ENCODE measurements around the gene NADK.
A peak's percentile ranks its signal among the peaks of the same experiment; 100 is the strongest.

Gene NADK, protein sequence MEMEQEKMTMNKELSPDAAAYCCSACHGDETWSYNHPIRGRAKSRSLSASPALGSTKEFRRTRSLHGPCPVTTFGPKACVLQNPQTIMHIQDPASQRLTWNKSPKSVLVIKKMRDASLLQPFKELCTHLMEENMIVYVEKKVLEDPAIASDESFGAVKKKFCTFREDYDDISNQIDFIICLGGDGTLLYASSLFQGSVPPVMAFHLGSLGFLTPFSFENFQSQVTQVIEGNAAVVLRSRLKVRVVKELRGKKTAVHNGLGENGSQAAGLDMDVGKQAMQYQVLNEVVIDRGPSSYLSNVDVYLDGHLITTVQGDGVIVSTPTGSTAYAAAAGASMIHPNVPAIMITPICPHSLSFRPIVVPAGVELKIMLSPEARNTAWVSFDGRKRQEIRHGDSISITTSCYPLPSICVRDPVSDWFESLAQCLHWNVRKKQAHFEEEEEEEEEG

DNA sequence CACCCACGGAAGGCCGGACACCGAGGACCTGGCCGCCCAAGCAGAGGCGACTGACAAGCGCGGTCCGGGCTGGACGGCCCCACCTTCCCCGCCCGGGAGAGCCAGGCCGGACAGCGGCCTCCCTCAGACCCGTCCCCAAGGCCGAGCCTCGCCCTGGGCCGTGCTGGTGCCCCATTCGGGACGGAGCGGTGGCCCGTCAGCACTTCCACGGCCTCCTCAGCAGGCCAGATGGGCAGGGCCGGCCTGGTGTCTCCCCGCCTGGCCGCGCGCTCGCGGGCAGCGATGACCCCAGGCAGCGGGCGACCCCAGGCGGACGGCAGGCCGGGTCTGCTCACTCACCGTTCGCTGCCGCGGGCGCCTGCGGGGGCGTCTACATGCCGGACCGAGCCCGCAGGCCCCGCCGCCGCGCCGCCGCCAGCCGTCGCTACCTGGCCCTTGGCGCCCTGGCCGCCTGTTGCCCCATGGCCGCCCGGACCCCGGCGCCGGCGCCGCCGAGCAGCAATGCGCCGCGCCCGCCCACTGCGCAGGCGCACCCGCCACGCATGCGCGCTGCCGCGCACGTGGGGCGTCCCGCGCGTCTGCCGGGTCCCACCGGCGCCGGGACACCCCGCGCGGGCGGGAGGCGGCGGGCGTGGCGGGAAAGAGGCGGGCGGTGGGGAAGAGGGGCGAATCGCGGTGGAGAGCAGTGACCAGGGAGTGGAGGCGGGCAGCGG is at the start of gene NADK:
Gene NADK (minus strand): TSS at position 521 of the 713 bp plus-strand sequence. CDS start 13,064 bp downstream, outside the sequence.
- H3K9ac ChIP-seq (ENCODE audit: low read depth, low read length): peak within 1 kb of the TSS; percentile 87
- peaks cover 42% of the 10 kb centered on the region for H3K4me1 ChIP-seq (ENCODE audit: insufficient read depth, low read length)

DNA sequence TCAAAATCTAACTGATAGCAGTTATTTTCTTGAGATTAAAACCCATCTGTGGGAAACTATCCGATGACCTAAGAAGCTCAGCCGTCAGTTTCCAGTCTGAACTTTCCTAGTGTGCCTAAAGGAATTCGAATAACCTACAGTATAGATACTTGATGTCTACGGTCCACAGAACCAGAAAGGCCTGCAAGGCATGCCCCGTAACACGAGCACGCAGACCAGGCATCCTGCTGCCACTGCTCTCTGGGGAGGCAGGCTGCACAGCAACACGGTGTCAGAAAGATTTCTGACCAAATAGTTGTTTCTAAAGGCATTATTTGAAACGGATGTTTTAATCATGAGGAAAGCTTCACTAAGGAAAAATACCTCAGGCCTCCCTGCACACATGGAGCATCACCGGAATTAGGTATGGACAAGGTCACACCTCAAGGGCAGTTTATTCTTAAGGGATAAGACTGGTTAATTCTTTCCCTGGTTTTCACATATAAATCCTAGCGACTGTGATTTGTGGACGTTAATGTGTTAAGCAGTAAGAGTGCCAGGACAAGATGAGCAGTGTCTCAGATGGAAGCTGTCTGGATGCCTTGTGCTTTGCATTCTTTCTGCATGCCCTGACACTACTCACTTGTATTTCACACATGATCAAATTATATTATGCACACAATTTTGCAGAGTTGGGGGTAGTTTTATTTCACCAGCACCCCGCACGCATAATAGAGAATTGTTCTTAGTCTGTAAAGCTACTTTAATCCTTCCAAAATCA is 49.0 kb upstream of the NADK start:
- Histone ChIP-seq H3K36me3 (ENCODE audit: insufficient read depth, low read length) (peaks cover 12% of the 10 kb centered on the region), H3K9me3 (ENCODE audit: control insufficient read depth, insufficient read depth, low read length) (no peaks in the 10 kb centered on the region), H3K9ac (ENCODE audit: low read depth, low read length) (no peak overlapping the region), H3K4me1 (ENCODE audit: insufficient read depth, low read length) (peaks cover 11% of the 10 kb centered on the region)

More for the DNA sequence above, at the start of gene NADK:
- H3K9me3 ChIP-seq (ENCODE audit: control insufficient read depth, insufficient read depth, low read length): no peaks in the 10 kb centered on the region
- no peaks in the 10 kb centered on the region for H3K36me3 ChIP-seq (ENCODE audit: insufficient read depth, low read length)

GRCh38 chr1:1826356-1827088 is 48.3 kb upstream of the NADK start:
- no peaks in the 10 kb centered on the region for H3K9me3 ChIP-seq (ENCODE audit: control insufficient read depth, insufficient read depth, low read length)
- H3K4me1 ChIP-seq (ENCODE audit: insufficient read depth, low read length): peaks cover 11% of the 10 kb centered on the region
- no peak overlapping the region for H3K9ac ChIP-seq (ENCODE audit: low read depth, low read length)
- H3K36me3 ChIP-seq (ENCODE audit: insufficient read depth, low read length): peaks cover 12% of the 10 kb centered on the region

- H3K36me3 ChIP-seq (ENCODE audit: insufficient read depth, low read length): peaks cover 15% of the 10 kb centered on the region
- peaks cover 11% of the 10 kb centered on the region for H3K4me1 ChIP-seq (ENCODE audit: insufficient read depth, low read length)
- no peak overlapping the region for H3K9ac ChIP-seq (ENCODE audit: low read depth, low read length)
- H3K9me3 ChIP-seq (ENCODE audit: control insufficient read depth, insufficient read depth, low read length): no peaks in the 10 kb centered on the region
Observed at GRCh38 chr1:1825217-1825616, 46.9 kb upstream of the NADK start.

DNA sequence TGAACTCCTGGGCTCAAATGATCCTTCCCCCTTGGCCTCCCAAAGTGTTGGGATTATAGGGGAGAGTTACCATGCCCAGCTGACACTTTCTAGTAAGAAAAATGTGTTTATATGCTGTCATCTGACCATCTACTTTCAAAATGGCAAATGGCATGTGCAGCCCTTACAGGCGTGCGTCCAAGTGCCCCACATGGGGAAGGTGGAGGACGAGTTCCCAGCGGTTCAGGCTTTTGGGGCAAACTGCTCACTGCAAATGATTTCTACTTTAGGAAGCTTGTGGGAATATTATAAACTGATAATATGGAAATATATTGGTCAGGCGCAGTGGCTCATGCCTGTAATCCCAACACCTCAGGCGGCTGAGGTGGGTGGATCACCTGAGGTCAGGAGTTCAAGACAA is 41.5 kb upstream of the NADK start:
- Histone ChIP-seq H3K9me3 (ENCODE audit: control insufficient read depth, insufficient read depth, low read length) (no peaks in the 10 kb centered on the region), H3K4me1 (ENCODE audit: insufficient read depth, low read length) (no peaks in the 10 kb centered on the region), H3K9ac (ENCODE audit: low read depth, low read length) (no peak overlapping the region), H3K36me3 (ENCODE audit: insufficient read depth, low read length) (peaks cover 39% of the 10 kb centered on the region)

- Histone ChIP-seq H3K4me1 (ENCODE audit: insufficient read depth, low read length) (no peaks in the 10 kb centered on the region), H3K9ac (ENCODE audit: low read depth, low read length) (no peak overlapping the region), H3K36me3 (ENCODE audit: insufficient read depth, low read length) (peaks cover 40% of the 10 kb centered on the region), H3K9me3 (ENCODE audit: control insufficient read depth, insufficient read depth, low read length) (no peaks in the 10 kb centered on the region; the same call in 1 of the 2 replicates)
Observed at GRCh38 chr1:1817221-1817620, 39.0 kb upstream of the NADK start.

DNA sequence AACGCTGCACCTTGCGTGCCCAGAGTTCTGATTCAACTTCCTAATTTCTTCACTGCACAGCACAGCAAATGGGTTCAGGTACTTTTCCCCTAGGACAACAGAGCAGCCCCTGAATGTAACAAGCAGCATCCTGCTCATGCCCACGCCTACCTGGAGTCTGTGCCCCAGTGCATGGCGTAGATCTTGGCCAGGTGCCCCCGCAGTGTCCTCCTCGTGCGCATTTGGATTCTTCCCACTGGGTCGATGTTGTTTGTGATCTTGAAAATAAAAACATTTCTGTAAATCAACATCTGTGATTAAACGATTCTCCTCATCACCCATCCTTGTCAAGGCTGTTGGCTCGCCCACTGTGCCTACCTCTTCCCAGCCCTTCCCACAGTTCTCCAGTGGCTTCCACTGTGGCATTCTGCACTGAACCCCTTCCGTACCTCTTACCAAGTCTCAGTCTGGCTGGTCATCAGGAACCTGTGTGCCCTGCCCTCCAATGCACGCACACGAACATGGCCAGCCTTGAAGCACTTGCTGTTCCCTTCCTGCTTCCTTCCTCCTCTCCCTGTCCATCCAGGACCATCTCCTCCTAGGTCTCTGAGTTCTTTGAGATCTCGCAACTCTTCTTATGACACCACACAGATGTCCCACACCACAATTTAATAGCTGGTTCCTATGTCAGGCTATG is 37.5 kb upstream of the NADK start:
- Histone ChIP-seq H3K36me3 (ENCODE audit: insufficient read depth, low read length) (peaks cover 37% of the 10 kb centered on the region), H3K9ac (ENCODE audit: low read depth, low read length) (no peak overlapping the region), H3K4me1 (ENCODE audit: insufficient read depth, low read length) (no peaks in the 10 kb centered on the region), H3K9me3 (ENCODE audit: control insufficient read depth, insufficient read depth, low read length) (no peaks in the 10 kb centered on the region; the same call in 1 of the 2 replicates)

GRCh38 chr1:1809489-1809888 is 31.2 kb upstream of the NADK start:
- Histone ChIP-seq H3K4me1 (ENCODE audit: insufficient read depth, low read length) (no peaks in the 10 kb centered on the region), H3K36me3 (ENCODE audit: insufficient read depth, low read length) (peaks cover 31% of the 10 kb centered on the region), H3K9ac (ENCODE audit: low read depth, low read length) (no peak overlapping the region), H3K9me3 (ENCODE audit: control insufficient read depth, insufficient read depth, low read length) (no peaks in the 10 kb centered on the region; the same call in 1 of the 2 replicates)

DNA sequence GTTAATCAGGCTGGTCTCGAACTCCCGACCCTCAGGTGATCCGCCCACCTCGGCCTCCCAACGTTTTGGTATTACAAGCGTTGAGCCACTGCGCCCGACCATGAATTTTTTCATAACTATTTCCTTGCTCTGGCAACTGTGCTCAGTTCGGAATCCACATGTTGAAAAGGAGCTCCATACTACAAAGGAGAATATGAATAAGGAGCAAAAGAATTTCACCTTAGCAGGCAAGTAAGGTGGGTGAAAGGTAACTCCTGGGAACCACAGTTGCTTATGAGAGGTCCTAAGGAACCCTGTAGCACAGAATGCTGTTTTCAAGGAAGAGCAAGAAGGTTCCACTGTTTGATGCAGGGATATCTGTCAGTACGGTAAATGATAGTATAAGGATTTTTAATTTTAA is 29.9 kb upstream of the NADK start:
- H3K9me3 ChIP-seq (ENCODE audit: control insufficient read depth, insufficient read depth, low read length): no peaks in the 10 kb centered on the region; the same call in 1 of the 2 replicates
- H3K4me1 ChIP-seq (ENCODE audit: insufficient read depth, low read length): no peaks in the 10 kb centered on the region
- H3K9ac ChIP-seq (ENCODE audit: low read depth, low read length): no peak overlapping the region
- peaks cover 31% of the 10 kb centered on the region for H3K36me3 ChIP-seq (ENCODE audit: insufficient read depth, low read length)

DNA sequence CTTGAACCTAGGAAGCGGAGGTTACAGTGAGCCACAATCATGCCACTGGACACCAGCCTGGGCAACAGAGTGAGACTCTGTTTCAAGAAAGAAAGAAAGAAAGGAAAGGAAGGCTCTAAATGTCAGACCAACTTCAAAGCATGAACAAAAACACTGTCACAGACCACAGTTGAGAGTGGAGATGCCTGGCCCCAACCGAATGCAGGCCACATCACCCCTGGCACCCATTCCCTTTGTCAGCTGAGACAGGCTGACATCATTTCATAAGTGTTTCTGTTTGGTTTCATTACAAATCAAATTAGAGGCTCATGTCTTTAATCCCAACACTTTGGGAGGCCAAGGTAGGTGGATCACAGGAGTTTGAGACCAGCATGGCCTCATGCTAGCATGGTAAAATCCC is 28.6 kb upstream of the NADK start:
- Histone ChIP-seq H3K9ac (ENCODE audit: low read depth, low read length) (no peak overlapping the region), H3K4me1 (ENCODE audit: insufficient read depth, low read length) (no peaks in the 10 kb centered on the region), H3K9me3 (ENCODE audit: control insufficient read depth, insufficient read depth, low read length) (no peaks in the 10 kb centered on the region), H3K36me3 (ENCODE audit: insufficient read depth, low read length) (peaks cover 35% of the 10 kb centered on the region)

DNA sequence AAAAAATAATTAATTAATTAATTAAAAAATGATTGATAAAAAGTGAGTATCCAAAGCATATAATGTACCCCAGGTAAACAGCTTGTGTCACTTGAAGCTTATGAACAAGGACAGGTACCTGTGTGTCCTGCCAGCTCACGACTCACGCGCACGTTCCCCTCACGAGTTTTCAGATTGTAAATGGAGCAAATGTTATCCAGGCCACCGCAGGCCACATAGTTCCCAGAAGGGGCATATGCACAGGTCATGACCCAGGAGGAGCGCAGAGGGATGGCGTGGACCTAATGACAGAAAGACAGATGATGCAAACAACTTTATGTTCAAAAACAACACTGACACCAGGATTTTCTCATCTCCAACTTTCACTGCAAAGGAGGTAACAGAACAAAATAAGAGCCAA is 26.0 kb upstream of the NADK start:
- Histone ChIP-seq H3K9me3 (ENCODE audit: control insufficient read depth, insufficient read depth, low read length) (no peaks in the 10 kb centered on the region), H3K9ac (ENCODE audit: low read depth, low read length) (no peak overlapping the region), H3K36me3 (ENCODE audit: insufficient read depth, low read length) (peaks cover 33% of the 10 kb centered on the region), H3K4me1 (ENCODE audit: insufficient read depth, low read length) (no peaks in the 10 kb centered on the region)

DNA sequence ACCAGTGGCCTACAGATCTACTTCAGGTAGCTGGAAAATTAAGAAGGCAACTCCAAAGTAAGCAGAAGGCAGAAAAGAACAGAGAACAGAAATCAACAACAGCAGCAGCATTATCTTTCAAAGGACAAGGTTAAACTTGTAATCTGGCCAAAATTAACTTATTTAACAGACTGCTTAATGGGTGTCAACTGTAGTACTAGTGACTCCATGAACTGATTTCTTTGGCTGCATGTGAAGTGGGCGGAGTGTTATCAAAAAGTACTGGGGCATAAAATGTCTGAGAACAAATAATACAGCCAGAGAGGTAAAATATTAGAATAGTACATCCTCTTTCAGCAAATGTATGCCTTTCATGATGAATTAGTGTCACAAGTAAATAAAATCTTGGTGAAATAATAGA is 24.6 kb upstream of the NADK start:
- Histone ChIP-seq H3K9me3 (ENCODE audit: control insufficient read depth, insufficient read depth, low read length) (no peaks in the 10 kb centered on the region), H3K4me1 (ENCODE audit: insufficient read depth, low read length) (no peaks in the 10 kb centered on the region), H3K36me3 (ENCODE audit: insufficient read depth, low read length) (peaks cover 35% of the 10 kb centered on the region), H3K9ac (ENCODE audit: low read depth, low read length) (no peak overlapping the region)

GRCh38 chr1:1799716-1800115 is 21.4 kb upstream of the NADK start:
- peaks cover 28% of the 10 kb centered on the region for H3K36me3 ChIP-seq (ENCODE audit: insufficient read depth, low read length)
- no peaks in the 10 kb centered on the region for H3K9me3 ChIP-seq (ENCODE audit: control insufficient read depth, insufficient read depth, low read length)
- no peak overlapping the region for H3K9ac ChIP-seq (ENCODE audit: low read depth, low read length)
- H3K4me1 ChIP-seq (ENCODE audit: insufficient read depth, low read length): no peaks in the 10 kb centered on the region
